Lung (tissue), 12 donors: ENCODE results near the gene FGF1. TPM values are rescaled to one million over a fixed set of nuclear protein-coding genes. Genes with fewer than 3 reads are reported as not detected.

ENCODE experiments used
- ATAC-seq: fragments of 200-7000 bp; cut with Tn5 transposase; one replicate; pipeline ENCODE4 v1.9.1; 2020; ENCODE audit warnings: moderate number of reproducible peaks; ENCODE audit not compliant: insufficient read depth, low FRiP score
- DNase-seq, 3 donors: peaks; one replicate each; pipeline ENCODE4 v3.0.0-alpha.2; 2013 to 2017
- H3K27ac ChIP-seq, 2 donors: one replicate each; pipeline ENCODE4 v1.5.1; 2013; ENCODE audit warnings: mild to moderate bottlenecking in 2 of 2, moderate library complexity in 2 of 2, control low read depth in 1 of 2, inconsistent platforms in 1 of 2, low read depth in 1 of 2, low read length in 1 of 2
- H3K27me3 ChIP-seq, 3 donors: one replicate each; pipeline ENCODE4 v1.5.1; 2013; ENCODE audit warnings: low read length in 2 of 3; ENCODE audit not compliant: control insufficient read depth in 3 of 3, insufficient read depth in 3 of 3
- H3K36me3 ChIP-seq, 4 donors: one replicate each; pipeline ENCODE4 v1.5.1; 2013; ENCODE audit warnings: low read length in 4 of 4, mild to moderate bottlenecking in 1 of 4, moderate library complexity in 1 of 4; ENCODE audit not compliant: control insufficient read depth in 4 of 4, insufficient read depth in 4 of 4
- H3K4me1 ChIP-seq, 5 donors: one replicate each; pipeline ENCODE4 v1.5.1; 2013; ENCODE audit warnings: low read length in 5 of 5, mild to moderate bottlenecking in 2 of 5, moderate library complexity in 1 of 5; ENCODE audit not compliant: control insufficient read depth in 5 of 5, insufficient read depth in 5 of 5
- H3K4me3 ChIP-seq: one replicate; pipeline ENCODE4 v1.5.1; 2013; ENCODE audit warnings: mild to moderate bottlenecking, control low read depth, moderate library complexity
- H3K9ac ChIP-seq, 2 donors: one replicate each; pipeline ENCODE4 v1.5.1; 2013; ENCODE audit warnings: low read length in 2 of 2, control low read depth in 1 of 2; ENCODE audit not compliant: insufficient read depth in 1 of 2
- H3K9me3 ChIP-seq, 4 donors: one replicate each; pipeline ENCODE4 v1.5.1; 2013; ENCODE audit warnings: low read length in 3 of 4, mild to moderate bottlenecking in 1 of 4, moderate library complexity in 1 of 4; ENCODE audit not compliant: control insufficient read depth in 4 of 4, insufficient read depth in 3 of 4
- WGBS, 2 donors: extraction: QIAGEN DNeasy Blood & Tissue Kit; methylation state at CpG; one replicate each; pipeline ENCODE4 v1.1.7; 2013; 5-methylcytosine and 5-hydroxymethylcytosine counted together
- polyA plus RNA-seq, 2 donors: library from polyadenylated mRNA; stranded (reverse); fragments of 200-250 nt; gene quantifications; one replicate each; pipeline ENCODE4 v1.2.1, GENCODE V29; 2013
- total RNA-seq, 2 donors: library from RNA; depleted of rRNA in 1 of 2; stranded (reverse); fragments of >200 nt in 1 of 2; gene quantifications; one replicate each; pipeline ENCODE4 v1.2.1, GENCODE V29; 2014 to 2021
- TF ChIP-seq, protein P1 (sequence below): IDR thresholded peaks from 2 replicates; pipeline ENCODE4 v1.5.1; 2012; ENCODE audit warnings: mild to moderate bottlenecking; ENCODE audit errors: control extremely low read depth, extremely low read depth
- donor health status: control.
- donor health status: control.
- donor health status: Bipolar disorder and iron deficiency.
- donor health status: healthy.
- donor health status: DM: yes; HTN: yes; CAD: no.

Gene FGF1
- total and polyA plus RNA-seq, 4 donors: 0.47 to 1.4 (median 1.0) TPM

DNA sequence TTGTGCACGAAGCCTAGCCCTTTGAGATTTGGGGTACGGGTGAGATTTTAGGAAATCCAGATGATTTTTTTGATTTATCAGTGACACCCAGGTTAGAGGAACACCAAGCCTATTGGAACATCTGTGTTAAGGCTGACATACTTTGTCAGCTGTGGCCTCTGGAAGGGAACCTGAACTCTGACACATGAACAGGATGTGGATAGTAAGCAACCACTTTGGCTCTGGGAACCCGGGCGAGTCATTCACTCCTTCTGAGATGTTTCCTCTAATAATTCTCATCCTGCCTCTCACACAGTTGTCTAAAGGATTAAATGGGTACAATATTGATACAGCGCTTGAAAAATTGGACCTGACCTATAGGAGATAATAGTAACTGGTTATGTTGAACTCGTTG lies 67.8 kb downstream of the FGF1 start:
- ATAC-seq (no peak), DNase-seq (peak in 1 of 3 donors; percentile 54)
- no peak overlapping the region for H3K4me3 ChIP-seq
- TF ChIP-seq, protein P1, sequence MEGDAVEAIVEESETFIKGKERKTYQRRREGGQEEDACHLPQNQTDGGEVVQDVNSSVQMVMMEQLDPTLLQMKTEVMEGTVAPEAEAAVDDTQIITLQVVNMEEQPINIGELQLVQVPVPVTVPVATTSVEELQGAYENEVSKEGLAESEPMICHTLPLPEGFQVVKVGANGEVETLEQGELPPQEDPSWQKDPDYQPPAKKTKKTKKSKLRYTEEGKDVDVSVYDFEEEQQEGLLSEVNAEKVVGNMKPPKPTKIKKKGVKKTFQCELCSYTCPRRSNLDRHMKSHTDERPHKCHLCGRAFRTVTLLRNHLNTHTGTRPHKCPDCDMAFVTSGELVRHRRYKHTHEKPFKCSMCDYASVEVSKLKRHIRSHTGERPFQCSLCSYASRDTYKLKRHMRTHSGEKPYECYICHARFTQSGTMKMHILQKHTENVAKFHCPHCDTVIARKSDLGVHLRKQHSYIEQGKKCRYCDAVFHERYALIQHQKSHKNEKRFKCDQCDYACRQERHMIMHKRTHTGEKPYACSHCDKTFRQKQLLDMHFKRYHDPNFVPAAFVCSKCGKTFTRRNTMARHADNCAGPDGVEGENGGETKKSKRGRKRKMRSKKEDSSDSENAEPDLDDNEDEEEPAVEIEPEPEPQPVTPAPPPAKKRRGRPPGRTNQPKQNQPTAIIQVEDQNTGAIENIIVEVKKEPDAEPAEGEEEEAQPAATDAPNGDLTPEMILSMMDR: no peak
- no peaks in the 10 kb centered on the region for H3K36me3 ChIP-seq
- H3K9ac ChIP-seq: no peak overlapping the region
- peaks cover 0 to 4% (median 0%) of the 10 kb centered on the region in 5 donors for H3K4me1 ChIP-seq
- H3K9me3 ChIP-seq: no peaks in the 10 kb centered on the region
- H3K27ac ChIP-seq: no peak overlapping the region
- 60 to 62% methylated on average over 6 of the region's 6 CpGs for WGBS, 2 donors
- no peaks in the 10 kb centered on the region for H3K27me3 ChIP-seq

GRCh38 chr5:142617416-142618129 lies 68.3 kb downstream of the FGF1 start:
- DNase-seq: no peak
- TF ChIP-seq, protein P1: no peak
- Histone ChIP-seq H3K9me3 (no peaks in the 10 kb centered on the region), H3K27me3 (no peaks in the 10 kb centered on the region), H3K27ac (no peak overlapping the region), H3K4me1 (peaks cover 0 to 4% (median 0%) of the 10 kb centered on the region in 5 donors), H3K4me3 (no peak overlapping the region), H3K9ac (no peak overlapping the region), H3K36me3 (no peaks in the 10 kb centered on the region)
- 85 to 90% methylated on average over 5 of the region's 5 CpGs for WGBS, 2 donors
- ATAC-seq: no peak

DNA sequence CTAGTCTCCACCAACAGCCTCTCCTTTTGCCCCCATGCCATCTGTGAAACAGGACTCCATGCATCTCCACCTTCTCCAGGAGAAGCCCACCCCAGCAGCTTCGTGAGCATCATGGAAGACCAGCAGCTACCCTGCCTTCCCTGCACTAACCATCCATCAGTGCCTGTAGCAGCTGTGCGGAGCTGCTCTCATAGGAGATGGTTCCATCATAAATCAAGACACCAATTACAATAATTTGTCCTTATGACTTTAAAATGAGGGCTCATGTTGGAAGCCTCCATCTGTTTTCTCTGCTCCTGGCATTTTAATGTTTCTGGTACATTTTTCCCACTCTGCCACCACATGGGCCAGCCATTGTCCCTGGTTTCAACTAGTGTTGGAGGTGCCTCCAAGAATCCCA lies 69.9 kb downstream of the FGF1 start:
- Histone ChIP-seq H3K9ac (no peak overlapping the region), H3K27me3 (no peaks in the 10 kb centered on the region), H3K27ac (no peak overlapping the region), H3K36me3 (no peaks in the 10 kb centered on the region), H3K4me1 (peaks cover 0 to 4% (median 0%) of the 10 kb centered on the region in 5 donors), H3K4me3 (no peak overlapping the region), H3K9me3 (no peaks in the 10 kb centered on the region)
- WGBS, 2 donors: 92 to 97% methylated on average over 2 of the region's 2 CpGs
- DNase-seq: no peak
- no peak for ATAC-seq
- TF ChIP-seq, protein P1: no peak

DNA sequence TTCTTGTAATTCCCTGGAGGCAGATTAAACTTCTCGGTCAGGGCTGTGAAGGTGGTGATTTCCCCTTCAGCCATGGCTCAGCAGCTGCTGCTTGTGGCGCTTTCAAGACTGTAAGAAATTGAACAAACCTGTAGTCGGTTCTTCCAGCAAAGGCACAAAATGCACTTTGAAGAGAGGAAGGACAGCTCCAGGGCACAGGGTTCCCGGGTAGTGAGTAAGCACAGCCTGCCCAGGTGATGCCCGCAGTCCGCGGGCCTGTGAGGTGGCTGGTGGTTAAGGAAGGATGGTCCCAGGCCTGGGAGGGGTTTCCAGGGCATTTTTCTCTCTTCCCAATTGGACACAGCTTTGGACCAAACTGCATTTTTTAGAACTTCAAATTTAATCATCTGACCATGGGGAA lies 71.8 kb downstream of the FGF1 start:
- ATAC-seq (no peak), DNase-seq (no peak)
- no peak overlapping the region for H3K4me3 ChIP-seq
- H3K27me3 ChIP-seq: no peaks in the 10 kb centered on the region
- H3K4me1 ChIP-seq: peaks cover 0 to 4% (median 2%) of the 10 kb centered on the region in 5 donors
- TF ChIP-seq, protein P1: no peak
- no peaks in the 10 kb centered on the region for H3K36me3 ChIP-seq
- H3K9ac ChIP-seq: no peak overlapping the region
- WGBS, 2 donors: 93 to 94% methylated on average over 7 of the region's 7 CpGs
- H3K27ac ChIP-seq: no peak overlapping the region
- H3K9me3 ChIP-seq: no peaks in the 10 kb centered on the region
